Epithelial cell of proximal tubule (primary cell): ENCODE measurements around the gene DNAH14. TPM values are rescaled to one million over a fixed set of nuclear protein-coding genes. Genes with fewer than 3 reads are reported as not detected.

Experiments used
- DNase-seq: peaks from one replicate; pipeline ENCODE4 v3.0.0-alpha.2; 2011; ENCODE audit warnings: low read depth
- H3K4me3 ChIP-seq: 2 replicates; pipeline ENCODE4 v1.5.1; 2011; ENCODE audit warnings: low read depth, mild to moderate bottlenecking, low read length
- CTCF ChIP-seq: conservative IDR thresholded peaks from 2 replicates; pipeline ENCODE4 v1.5.1; 2012; ENCODE audit warnings: low read depth, mild to moderate bottlenecking, low read length
- total RNA-seq: library from RNA; depleted of rRNA; stranded (reverse); fragments of >200 nt; gene quantifications from 2 replicates; pipeline ENCODE4 v1.2.3, GENCODE V29; 2015

DNAH14 gene
- total RNA-seq, 1 donor from 2014 or later, result 20.8 TPM

- DNase-seq, result no peak
- H3K4me3 ChIP-seq, result no peak overlapping the region
- no peak for TF ChIP-seq CTCF
Measured at GRCh38 chr1:225396357-225396756, 466.9 kb downstream of the DNAH14 start.

- TF ChIP-seq CTCF, result no peak
- no peak for DNase-seq
- no peak overlapping the region for H3K4me3 ChIP-seq
Measured at GRCh38 chr1:225400968-225401367, 471.5 kb downstream of the DNAH14 start.

- no peak for TF ChIP-seq CTCF
- H3K4me3 ChIP-seq, result no peak overlapping the region
- DNase-seq, result no peak
Measured at GRCh38 chr1:225406976-225407725, 477.7 kb downstream of the DNAH14 start.

GRCh38 chr1:225407755-225408154, 478.3 kb downstream of the DNAH14 start:
- no peak for TF ChIP-seq CTCF
- no peak for DNase-seq
- H3K4me3 ChIP-seq, result no peak overlapping the region

GRCh38 chr1:225408249-225408648, 478.8 kb downstream of the DNAH14 start:
- DNase-seq, result no peak
- H3K4me3 ChIP-seq, result no peak overlapping the region
- TF ChIP-seq CTCF, result no peak

GRCh38 chr1:225409051-225409450, 479.6 kb downstream of the DNAH14 start:
- TF ChIP-seq CTCF, result no peak
- DNase-seq, result no peak
- H3K4me3 ChIP-seq, result no peak overlapping the region

GRCh38 chr1:225410036-225410435, 480.6 kb downstream of the DNAH14 start:
- TF ChIP-seq CTCF, result no peak
- no peak overlapping the region for H3K4me3 ChIP-seq
- DNase-seq, result no peak
